Measurements from ENCODE around the gene CTTN.

The CTTN gene

DNA sequence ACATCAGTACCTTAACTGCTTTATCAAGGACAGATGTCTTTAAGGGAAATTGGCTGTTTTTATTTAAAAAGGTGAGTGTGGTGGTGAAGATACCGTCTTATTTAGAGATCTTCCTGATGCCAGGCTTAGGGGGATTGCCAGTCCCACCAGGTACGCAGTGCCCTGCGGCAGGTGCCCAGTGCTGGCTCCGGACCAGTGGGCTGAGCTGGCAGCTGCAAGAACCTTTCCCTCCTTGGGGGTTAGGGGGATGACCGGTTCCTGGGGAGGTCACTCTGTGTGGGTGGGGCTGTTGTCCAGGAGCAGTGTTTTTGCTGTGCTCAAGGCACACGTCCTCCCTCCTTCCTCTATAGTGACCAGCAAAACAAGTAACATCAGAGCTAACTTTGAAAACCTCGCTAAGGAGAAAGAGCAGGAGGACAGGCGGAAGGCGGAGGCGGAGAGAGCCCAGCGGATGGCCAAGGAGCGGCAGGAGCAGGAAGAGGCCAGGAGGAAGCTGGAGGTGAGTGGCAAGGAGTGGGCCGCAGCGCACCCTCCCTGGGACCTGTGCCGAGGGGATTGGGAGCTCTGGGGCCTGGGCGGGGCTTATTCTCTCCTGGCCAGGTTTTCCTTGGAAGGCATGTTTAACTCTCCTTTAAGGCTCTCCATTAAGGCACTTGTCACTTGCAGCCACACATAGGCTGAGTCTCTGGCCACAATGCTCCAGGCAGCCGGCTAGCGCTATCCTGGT, 30.5 kb downstream of the CTTN start:
- DNase-seq (ENCODE audit: low read depth, low spot score): no peak

- no peak for DNase-seq (ENCODE audit: low read depth, low spot score)
Measured at GRCh38 chr11:70429428-70429705, 31.0 kb downstream of the CTTN start.

DNA sequence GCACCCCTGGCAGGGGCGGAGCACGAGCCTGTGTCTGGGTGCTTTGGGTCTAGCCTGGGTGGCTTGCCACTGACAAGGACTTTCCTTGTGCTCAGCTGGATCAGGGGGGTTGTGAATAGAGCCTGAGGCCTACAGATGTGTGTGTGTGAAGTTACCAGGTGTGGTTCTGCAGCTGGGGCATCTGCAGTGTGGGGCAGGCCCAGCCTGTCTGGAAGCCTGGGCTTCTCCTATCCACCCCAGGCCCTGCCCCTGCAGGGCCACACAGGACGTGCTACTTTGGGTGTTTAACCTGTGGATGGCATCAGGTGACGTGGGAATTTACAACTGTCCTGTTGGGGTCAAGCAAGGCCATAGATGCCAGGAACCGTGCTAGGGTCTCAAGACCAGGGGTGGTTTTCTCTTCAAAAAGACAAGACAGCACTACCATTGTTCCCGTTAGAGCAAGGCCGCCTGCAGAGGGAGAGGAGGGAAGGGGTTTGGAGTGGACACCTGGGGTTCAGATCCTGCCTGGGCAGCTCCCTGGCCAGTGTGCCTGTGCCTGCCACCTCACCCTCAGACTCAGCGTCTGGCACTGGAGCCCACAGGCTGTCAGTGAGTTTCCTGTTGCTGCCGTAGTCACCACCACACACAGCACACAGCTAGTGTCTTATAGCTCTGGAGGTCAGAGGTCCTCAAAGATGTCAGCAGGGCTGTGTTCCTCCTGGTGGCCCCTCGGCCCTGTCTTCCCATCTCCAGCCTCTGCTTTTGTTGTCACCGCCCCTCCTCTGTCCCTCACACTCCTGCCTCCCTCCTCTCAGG, 31.6 kb downstream of the CTTN start:
- DNase-seq (ENCODE audit: low read depth, low spot score): no peak

DNA sequence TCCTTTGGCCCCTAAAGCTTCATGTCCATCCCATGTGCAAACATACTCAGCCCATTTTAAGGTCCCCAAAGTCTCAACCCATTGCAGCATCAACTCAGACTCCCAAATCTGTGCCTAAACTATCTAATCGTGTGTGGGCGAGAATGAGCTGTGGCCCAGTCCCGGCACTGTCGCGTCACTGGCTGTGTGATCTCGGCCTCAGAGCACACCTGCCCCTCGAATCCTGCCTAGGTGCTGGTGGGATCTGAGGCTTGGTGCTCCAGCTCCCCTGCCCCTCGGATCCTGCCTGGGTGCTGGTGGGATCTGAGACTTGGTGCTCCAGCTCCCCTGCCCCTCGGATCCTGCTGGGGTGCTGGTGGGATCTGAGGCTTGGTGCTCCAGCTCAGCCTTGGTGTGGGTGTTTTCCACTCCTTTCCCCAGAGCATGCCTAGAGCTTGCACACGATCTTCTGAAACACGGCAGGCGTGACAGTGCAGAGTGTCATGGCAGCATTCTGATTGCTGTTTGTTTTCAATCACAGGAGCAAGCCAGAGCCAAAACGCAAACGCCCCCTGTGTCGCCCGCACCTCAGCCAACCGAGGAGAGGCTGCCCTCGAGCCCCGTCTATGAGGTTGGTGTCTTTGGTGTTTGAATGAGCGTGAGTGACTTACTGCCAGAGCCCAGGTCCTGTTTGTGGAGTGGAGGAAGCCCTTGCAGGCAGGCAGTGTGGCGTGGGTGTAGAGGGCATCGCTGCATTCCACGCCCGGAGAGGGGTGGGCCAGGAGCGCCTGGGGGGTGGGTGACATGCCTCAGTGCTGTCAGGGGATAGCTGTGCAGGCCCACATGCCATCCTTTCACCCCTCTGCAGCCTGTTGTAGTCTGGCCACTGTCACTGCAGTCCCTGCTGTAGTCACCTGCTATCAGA, 32.6 kb downstream of the CTTN start:
- no peak for DNase-seq (ENCODE audit: low read depth, low spot score)

- no peak for DNase-seq (ENCODE audit: low read depth, low spot score)
Measured at GRCh38 chr11:70431611-70432010, 33.3 kb downstream of the CTTN start.

- no peak for DNase-seq (ENCODE audit: low read depth, low spot score)
Measured at GRCh38 chr11:70432065-70432464, 33.7 kb downstream of the CTTN start.

DNA sequence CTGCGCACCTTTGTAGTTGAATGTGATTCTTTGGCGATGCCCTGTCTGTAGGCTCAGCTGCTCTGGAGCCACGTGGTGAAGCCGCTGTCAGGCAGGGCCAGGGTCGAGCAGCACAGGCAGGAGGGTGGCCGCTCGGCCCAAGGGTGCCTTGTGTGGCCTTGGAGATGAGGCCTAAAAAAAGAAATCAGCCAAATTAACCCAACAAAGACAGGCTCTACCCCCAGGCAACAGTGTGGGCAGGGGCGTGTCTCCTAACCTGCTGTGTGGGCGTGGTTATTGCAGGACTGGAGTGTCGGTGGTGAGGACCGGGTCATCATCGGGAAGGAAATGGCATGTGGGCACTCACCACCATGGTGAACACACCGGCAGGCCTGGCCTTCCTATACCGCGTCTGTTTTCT, 34.3 kb downstream of the CTTN start:
- DNase-seq (ENCODE audit: low read depth, low spot score): no peak

- no peak for DNase-seq (ENCODE audit: low read depth, low spot score)
Measured at GRCh38 chr11:70433038-70433437, 34.7 kb downstream of the CTTN start.

GRCh38 chr11:70433526-70433925, 35.2 kb downstream of the CTTN start:
- DNase-seq (ENCODE audit: low read depth, low spot score): no peak

DNA sequence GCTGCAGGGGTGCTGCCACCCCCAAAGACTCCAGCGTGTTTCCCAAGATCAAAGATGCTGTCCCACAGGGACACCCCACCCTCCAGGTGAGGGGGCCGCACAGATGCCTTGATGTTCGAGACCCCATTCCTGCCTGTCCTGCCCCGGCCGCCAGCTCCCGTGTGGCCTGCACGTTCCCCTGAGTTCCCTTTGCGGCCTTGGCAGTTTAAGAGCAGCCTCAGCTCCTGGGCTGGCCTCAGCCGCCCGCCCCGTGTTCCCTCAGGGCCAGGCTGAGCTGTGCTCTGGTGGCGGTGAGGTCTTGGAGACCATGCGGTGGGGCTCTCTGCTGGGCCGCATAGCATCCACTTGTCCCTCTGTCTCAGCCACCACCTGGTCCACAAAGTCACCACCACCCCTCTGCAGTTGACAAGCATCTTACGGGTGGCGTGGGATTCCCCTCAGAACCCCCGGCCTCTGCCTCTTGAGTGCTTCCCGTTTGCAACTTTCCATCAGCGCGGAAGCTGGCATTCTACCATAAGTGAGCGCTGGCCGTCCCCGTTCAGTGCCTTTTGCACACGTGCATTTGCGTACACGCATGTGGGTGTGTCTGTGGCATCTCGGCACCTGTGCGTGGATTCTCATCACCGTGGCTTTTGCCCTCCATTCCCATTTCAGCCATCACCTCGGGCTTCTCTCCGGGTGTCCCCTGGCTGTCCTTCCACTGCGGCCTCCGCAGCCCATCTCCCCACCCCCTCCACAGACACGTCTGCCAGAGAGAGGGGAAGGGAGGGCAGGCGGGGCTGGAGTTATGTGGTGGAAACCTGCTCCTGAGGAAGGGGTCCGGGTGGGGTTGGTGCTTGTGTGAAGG, 35.9 kb downstream of the CTTN start:
- DNase-seq (ENCODE audit: low read depth, low spot score): no peak

GRCh38 chr11:70434813-70435278, 36.5 kb downstream of the CTTN start:
- no peak for DNase-seq (ENCODE audit: low read depth, low spot score)

GRCh38 chr11:70435361-70435760, 37.0 kb downstream of the CTTN start:
- no peak for DNase-seq (ENCODE audit: low read depth, low spot score)

DNA sequence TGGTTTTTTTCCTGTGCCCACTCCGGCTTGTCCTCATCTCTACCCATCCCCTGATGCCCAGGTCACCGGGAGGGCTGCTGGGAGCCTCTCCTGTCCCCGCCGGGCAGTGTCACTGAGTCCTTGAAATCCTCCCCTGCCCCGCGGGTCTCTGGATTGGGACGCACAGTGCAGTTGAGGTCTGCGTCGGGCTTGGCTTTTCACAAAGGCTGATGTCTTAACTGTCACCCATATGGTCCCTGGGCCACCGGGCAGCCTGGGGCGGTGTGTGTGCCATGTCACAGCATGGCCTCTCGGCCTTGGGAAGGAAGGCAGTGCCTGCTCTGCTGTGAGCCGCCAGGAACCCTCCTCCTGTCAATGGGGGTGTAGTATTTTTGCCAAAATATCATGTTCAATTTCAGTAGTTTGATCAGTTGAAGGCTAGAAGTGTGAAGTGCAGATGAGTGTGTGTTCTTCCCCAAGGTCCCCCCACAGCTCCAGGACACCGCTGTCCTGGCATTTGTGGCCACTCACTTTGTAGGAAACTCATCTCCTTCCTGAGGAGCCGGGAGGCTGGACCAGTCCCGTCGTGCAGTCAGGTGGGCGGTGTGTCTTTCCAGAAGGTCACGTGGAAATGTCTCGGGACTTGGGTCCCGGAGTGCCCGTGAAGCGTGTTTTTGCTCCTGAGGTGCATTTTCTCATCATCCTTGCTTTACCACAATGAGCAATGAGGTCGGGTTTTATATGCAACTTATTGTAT, 37.6 kb downstream of the CTTN start:
- no peak for DNase-seq (ENCODE audit: low read depth, low spot score)

DNA sequence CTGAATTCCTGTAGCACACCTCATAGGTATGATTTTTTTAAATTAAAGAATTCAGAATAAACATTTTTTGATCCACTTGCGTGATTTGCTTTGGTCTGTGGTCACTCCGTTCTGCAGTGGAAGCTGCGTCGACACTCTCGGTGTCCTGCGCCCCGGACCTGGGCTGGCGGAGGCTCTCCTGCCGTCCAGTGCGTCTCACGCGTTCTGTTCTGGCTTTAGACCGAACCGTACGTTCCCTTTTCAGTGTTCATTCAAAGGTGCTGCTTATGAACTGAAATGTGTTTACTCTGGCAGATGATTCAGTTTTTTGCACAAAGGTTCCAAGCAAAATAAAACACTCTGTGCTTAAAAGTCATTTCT, 38.2 kb downstream of the CTTN start:
- DNase-seq (ENCODE audit: low read depth, low spot score): no peak

DNA sequence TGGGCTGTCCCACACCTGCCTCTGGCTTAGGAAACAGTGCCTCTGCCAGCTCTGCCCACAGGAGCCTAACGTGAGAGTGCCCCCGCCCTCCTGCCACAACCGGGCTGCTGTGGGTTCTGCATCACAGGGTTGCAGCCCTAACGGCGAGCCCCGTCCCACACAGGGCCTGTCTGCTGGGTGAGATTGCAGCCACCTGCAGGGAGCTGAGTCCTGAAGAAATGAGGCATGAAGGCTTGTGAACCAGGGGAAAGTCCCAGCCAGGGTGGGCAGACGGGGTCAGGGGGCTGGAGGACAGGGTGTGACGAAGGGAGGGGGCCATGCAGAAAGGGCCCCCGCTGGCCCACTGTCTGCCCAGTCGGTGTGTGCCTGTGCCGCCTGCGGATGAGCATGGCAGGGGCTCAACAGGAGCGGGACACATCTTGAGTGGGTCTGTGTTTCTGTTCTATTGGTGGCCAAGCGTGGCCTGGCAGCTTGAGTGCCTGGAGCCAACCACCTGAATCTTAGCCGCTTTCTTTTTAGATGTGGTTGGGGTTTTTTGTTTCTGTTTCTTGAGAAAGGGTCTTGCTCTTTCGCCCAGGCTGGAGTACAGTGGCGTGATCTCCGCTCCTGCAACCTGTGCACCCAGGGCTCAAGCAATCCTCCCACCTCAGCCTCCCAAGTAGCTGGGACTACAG, 38.9 kb downstream of the CTTN start:
- no peak for DNase-seq (ENCODE audit: low read depth, low spot score)

DNA sequence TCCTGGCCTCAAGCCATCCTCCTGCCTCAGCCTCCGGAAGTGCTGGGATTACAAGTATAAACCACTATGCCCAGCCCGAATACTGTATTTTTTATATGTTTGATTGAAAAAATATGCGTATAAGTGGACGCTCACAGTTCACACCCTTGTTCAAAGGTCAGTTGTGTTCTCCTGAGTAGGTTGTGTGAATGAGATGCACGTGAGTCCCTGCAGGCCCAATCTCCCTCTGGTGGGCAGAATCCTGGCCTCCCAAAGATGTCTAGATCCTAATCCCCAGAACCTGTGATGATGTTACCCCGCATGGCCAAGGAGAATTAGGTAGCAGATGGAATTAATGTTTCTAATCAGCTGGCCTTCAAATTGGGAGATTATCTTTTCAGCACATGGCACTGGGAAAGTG, 41.9 kb downstream of the CTTN start:
- no peak for DNase-seq (ENCODE audit: low read depth, low spot score)

- no peak for DNase-seq (ENCODE audit: low read depth, low spot score)
Measured at GRCh38 chr11:70443773-70444030, 45.4 kb downstream of the CTTN start.

- DNase-seq (ENCODE audit: low read depth, low spot score): no peak
Measured at GRCh38 chr11:70445091-70445490, 46.8 kb downstream of the CTTN start.

- no peak for DNase-seq (ENCODE audit: low read depth, low spot score)
Measured at GRCh38 chr11:70445605-70446004, 47.3 kb downstream of the CTTN start.

DNA sequence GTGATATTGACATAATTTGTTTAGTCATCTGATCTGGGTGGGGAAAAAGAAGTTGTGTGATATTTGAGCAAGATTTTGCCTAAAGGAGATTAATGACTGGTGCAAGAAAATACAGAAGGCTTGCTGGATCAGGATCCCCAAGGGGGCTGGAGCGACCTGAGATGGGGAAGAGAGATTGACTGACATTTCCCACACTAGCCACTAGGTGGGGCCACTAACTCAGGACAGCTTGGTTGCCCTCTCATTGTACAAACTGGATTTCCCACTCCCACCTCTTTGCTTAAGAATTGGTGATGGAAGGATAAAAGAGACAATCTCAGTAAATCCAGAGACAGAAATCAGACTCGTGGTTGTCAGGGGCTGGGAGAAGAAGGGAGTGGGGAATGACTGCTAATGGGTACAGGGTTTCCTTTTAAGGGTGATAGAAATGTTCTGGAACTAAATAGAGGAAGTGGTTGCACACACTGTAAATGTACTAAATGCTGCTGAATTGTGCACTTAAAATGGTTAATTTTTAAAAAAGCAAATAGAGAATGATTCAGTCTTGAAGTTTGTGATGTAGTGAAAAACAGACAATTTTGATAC, 50.7 kb downstream of the CTTN start:
- DNase-seq (ENCODE audit: low read depth, low spot score): no peak

Data from astrocyte of the hippocampus (primary cell).